ENCODE results near the gene STRIP2.

- TF ChIP-seq, protein P1, sequence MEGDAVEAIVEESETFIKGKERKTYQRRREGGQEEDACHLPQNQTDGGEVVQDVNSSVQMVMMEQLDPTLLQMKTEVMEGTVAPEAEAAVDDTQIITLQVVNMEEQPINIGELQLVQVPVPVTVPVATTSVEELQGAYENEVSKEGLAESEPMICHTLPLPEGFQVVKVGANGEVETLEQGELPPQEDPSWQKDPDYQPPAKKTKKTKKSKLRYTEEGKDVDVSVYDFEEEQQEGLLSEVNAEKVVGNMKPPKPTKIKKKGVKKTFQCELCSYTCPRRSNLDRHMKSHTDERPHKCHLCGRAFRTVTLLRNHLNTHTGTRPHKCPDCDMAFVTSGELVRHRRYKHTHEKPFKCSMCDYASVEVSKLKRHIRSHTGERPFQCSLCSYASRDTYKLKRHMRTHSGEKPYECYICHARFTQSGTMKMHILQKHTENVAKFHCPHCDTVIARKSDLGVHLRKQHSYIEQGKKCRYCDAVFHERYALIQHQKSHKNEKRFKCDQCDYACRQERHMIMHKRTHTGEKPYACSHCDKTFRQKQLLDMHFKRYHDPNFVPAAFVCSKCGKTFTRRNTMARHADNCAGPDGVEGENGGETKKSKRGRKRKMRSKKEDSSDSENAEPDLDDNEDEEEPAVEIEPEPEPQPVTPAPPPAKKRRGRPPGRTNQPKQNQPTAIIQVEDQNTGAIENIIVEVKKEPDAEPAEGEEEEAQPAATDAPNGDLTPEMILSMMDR (CRISPR knock-in tag; IDR thresholded peaks at IDR 0.05), result no peak
- TF ChIP-seq ZSCAN25 (CRISPR knock-in tag; IDR thresholded peaks at IDR 0.05), result no peak
- no peak for TF ChIP-seq ZNF350 (CRISPR knock-in tag; IDR thresholded peaks at IDR 0.05; ENCODE audit: borderline replicate concordance, low read depth)
- TF ChIP-seq EZH2 (conservative IDR thresholded peaks at IDR 0.05; ENCODE audit: low read depth, low read length), result no peak
- TF ChIP-seq ATF1 (CRISPR knock-in tag; IDR thresholded peaks at IDR 0.05), result no peak
- TF ChIP-seq ERF (CRISPR knock-in tag; IDR thresholded peaks at IDR 0.05), result no peak
- TF ChIP-seq YY1 (IDR thresholded peaks at IDR 0.05; ENCODE audit: insufficient read depth, insufficient replicate concordance, low read depth, low read length), result no peak
These were observed 28.2 kb downstream of the STRIP2 start for GRCh38 chr7:129462420-129462819.
